Pancreas (tissue), 10 donors: ENCODE measurements around the gene ZFR2. TPM values are rescaled to one million over a fixed set of nuclear protein-coding genes. Genes with fewer than 3 reads are reported as not detected.
"Not testable (repeated sequence)": the region's sequence is repeated elsewhere in the genome, so short reads cannot be mapped to it uniquely, and the experiment has no call there.

Experiments
- ATAC-seq, 4 donors: fragments of 200-7000 bp; cut with Tn5 transposase; one replicate each; pipeline versions ENCODE4 v1.8.0 to v1.9.1; 2020; ENCODE audit warnings: mild to moderate bottlenecking in 4 of 4, moderate library complexity in 4 of 4
- DNase-seq, 6 donors: peaks; one replicate each; pipeline ENCODE4 v3.0.0-alpha.2; 2020
- FAIRE-seq: peaks from 2 replicates; lab custom pipeline; 2012; peaks lifted over from hg19 to GRCh38; lab: Jason Lieb, UNC
- H3K27ac ChIP-seq, 4 donors: fragments of 200-600 bp; sonication (generic); 1 replicate in 3 of 4; 2 replicates in 1 of 4; pipeline versions ENCODE4 v1.5.0 to v1.8.0; 2020
- H3K27me3 ChIP-seq, 4 donors: fragments of 200-600 bp; one replicate each; pipeline ENCODE4 v1.8.0; 2021
- H3K36me3 ChIP-seq, 3 donors: fragments of 200-600 bp; sonication (generic) in 1 of 3; one replicate each; pipeline versions ENCODE4 v1.5.0 to v1.8.0; 2020 to 2021
- H3K4me1 ChIP-seq, 3 donors: fragments of 200-600 bp; one replicate each; pipeline ENCODE4 v1.8.0; 2021
- H3K4me3 ChIP-seq, 4 donors: fragments of 200-600 bp; sonication (generic) in 2 of 4; one replicate each; pipeline versions ENCODE4 v1.5.0 to v1.8.0; 2020 to 2021
- H3K9me3 ChIP-seq, 4 donors: fragments of 200-600 bp; one replicate each; pipeline ENCODE4 v1.8.0; 2021
- WGBS, 2 donors: extraction: QIAGEN DNeasy Blood & Tissue Kit; methylation state at CpG; one replicate each; pipeline ENCODE4 v1.1.7; 2013; 5-methylcytosine and 5-hydroxymethylcytosine counted together
- intact Hi-C, 3 donors: fragments of 100-400 bp; cut with DNase I; formaldehyde crosslinking; loops; one replicate each; pipeline versions ENCODE4 v1.11.1 to v1.14.2; 2022
- polyA plus RNA-seq, 2 donors: library from polyadenylated mRNA; stranded (reverse); fragments of 200-250 nt; gene quantifications; one replicate each; pipeline ENCODE4 v1.2.3, GENCODE V29; 2013
- total RNA-seq, 6 donors: library from RNA; stranded (reverse); fragmentation: NEBNext Ultra II Directional in 4 of 6; extraction: Animal tissue kit (Norgen Biotek cat#: 25700) in 4 of 6; gene quantifications; one replicate each; pipeline versions ENCODE4 v1.2.1 to v1.2.4, GENCODE V29; 2021 to 2023
- TF ChIP-seq, protein P1 (sequence below), 4 donors: fragments of 200-600 bp; sonication (generic) in 3 of 4; IDR thresholded peaks; one replicate each; pipeline versions ENCODE4 v1.5.0 to v1.8.0; 2021; ENCODE audit warnings: antibody characterized with exemption in 4 of 4
- donor health status: healthy with polysubstance abuse.
- donor health status: DM: no; HTN: no; CAD: no; lungs with moderate emphysema.
- donor health status: DM: no; HTN: no; CAD: no.
- donor health status: control.
- donor health status: control.
- donor health status: Bipolar disorder and iron deficiency.
- donor health status: DM: yes; HTN: yes; CAD: no.
- donor health status: DM: no; HTN: no; CAD: no.
- donor health status: DM: no; HTN: no; CAD: no.
- donor health status: DM: yes; HTN: yes; CAD: no.

The ZFR2 gene
- total and polyA plus RNA-seq, 8 donors = 0.06 to 3.1 (median 0.34) TPM; not detected in 2

DNA sequence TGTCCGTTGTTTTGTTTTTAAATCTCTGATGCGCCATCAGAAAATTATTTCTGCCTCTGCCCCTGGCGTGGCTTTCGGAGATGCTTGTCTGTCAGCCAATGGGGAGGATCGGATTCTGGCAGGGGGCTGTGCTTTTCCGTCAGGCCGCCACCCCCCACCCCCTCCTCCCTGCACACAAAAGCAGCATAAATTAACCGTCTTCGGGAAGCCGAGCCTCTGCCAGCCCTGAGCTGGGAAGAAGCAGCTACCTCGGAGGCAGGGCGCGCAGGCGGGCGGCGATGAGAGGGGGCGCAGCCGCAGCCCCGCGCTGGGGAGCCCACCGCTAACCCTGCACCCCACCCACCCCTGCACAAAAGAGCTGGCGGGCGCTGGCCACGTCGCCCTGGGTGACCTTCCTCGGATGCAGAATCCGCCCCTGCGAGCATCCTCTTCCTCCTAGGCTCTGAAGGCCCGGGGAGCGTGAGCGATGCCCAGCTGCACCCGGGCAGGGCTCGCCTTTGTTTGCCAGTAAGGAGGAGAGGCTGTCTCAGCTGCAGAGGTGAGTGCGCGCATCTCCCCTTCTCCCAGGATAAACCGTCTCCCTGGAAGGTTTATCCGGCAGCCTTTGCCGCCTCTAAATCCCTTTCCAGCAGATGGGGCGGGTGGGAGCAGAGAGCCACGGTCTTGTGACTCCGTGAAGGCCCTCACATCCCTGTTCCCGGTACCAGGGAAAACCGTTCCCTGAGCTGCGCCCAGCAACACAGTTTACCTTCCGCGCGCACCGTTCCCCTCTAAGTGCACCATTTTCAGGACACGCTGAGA is 11.8 kb upstream of the ZFR2 start, which contains the start of gene ATCAY:
Gene ATCAY, plus strand, starts transcription at position 215 of the 801 bp plus-strand sequence. CDS start 5,083 bp downstream, outside the sequence.
- Histone ChIP-seq H3K4me1 (no peaks in the 10 kb centered on the region), H3K9me3 (no peaks in the 10 kb centered on the region), H3K36me3 (no peaks in the 10 kb centered on the region), H3K4me3 (no peak within 1 kb of the TSS), H3K27me3 (peaks cover 0 to 16% (median 6%) of the 10 kb centered on the region in 4 donors), H3K27ac (no peak within 1 kb of the TSS)
- TF ChIP-seq, protein P1, sequence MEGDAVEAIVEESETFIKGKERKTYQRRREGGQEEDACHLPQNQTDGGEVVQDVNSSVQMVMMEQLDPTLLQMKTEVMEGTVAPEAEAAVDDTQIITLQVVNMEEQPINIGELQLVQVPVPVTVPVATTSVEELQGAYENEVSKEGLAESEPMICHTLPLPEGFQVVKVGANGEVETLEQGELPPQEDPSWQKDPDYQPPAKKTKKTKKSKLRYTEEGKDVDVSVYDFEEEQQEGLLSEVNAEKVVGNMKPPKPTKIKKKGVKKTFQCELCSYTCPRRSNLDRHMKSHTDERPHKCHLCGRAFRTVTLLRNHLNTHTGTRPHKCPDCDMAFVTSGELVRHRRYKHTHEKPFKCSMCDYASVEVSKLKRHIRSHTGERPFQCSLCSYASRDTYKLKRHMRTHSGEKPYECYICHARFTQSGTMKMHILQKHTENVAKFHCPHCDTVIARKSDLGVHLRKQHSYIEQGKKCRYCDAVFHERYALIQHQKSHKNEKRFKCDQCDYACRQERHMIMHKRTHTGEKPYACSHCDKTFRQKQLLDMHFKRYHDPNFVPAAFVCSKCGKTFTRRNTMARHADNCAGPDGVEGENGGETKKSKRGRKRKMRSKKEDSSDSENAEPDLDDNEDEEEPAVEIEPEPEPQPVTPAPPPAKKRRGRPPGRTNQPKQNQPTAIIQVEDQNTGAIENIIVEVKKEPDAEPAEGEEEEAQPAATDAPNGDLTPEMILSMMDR (IDR thresholded peaks at IDR 0.05) = no peak
- ATAC-seq = peak in 2 of 4 donors; percentile 25 to 32
- intact Hi-C loops = no loop called here
- WGBS, 2 donors = 3% methylated on average over 43 to 49 of the region's 49 CpGs
- FAIRE-seq = no peak
- DNase-seq = peak in 1 of 6 donors; percentile 52

DNA sequence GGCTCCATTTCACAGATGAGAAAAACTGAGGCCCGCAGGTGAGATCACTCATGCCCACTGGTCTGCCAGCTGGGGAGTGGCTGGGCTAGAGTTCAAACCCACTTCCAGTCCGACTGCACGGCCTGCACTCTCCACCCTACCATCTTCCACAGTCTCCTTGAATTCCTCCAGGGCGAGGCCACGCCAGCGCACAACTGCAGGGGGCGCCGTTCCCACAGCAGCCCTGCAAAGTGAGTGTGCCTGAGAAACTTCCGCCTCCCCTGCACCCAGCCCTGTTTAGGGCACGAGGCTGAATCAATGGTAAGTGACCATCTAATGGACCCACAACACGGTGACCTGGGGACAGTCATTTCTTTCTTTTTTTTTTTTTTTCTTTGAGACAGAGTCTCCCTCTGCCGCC is 10.8 kb upstream of the ZFR2 start:
- no peak overlapping the region for H3K4me3 ChIP-seq
- DNase-seq (no peak), ATAC-seq (no peak), FAIRE-seq (no peak)
- no peaks in the 10 kb centered on the region for H3K36me3 ChIP-seq
- intact Hi-C loops = no loop called here
- no peak overlapping the region for H3K27ac ChIP-seq
- 48 to 50% methylated on average over 12 of the region's 12 CpGs for WGBS, 2 donors
- peaks cover 0 to 16% (median 6%) of the 10 kb centered on the region in 4 donors for H3K27me3 ChIP-seq
- no peaks in the 10 kb centered on the region for H3K4me1 ChIP-seq
- TF ChIP-seq, protein P1 (IDR thresholded peaks at IDR 0.05) = no peak
- no peaks in the 10 kb centered on the region for H3K9me3 ChIP-seq

DNA sequence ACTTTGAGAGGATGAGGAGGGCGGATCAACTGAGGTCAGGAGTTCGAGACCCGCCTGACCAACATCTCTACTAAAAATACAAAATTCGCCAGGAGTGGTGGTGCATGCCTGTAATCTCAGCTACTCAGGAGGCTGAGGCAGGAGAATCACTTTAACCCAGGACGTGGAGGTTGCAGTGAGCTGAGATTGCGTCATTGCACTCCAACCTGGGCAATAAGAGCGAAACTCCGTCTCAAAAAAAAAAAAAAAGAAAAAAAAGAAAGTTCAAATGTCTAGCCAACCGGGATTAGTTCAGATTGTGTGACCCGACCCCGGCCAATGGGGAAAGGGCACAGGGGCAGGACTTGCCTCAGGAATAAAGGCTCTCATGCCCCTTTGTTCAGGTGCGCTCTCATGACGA is 5.9 kb upstream of the ZFR2 start:
- H3K27me3 ChIP-seq, intact Hi-C loops, H3K4me3 ChIP-seq, H3K36me3 ChIP-seq, H3K4me1 ChIP-seq, H3K9me3 ChIP-seq, ATAC-seq, H3K27ac ChIP-seq, FAIRE-seq, DNase-seq: not testable (repeated sequence)
- WGBS, 2 donors = 65 to 68% methylated on average over 13 of the region's 13 CpGs

DNA sequence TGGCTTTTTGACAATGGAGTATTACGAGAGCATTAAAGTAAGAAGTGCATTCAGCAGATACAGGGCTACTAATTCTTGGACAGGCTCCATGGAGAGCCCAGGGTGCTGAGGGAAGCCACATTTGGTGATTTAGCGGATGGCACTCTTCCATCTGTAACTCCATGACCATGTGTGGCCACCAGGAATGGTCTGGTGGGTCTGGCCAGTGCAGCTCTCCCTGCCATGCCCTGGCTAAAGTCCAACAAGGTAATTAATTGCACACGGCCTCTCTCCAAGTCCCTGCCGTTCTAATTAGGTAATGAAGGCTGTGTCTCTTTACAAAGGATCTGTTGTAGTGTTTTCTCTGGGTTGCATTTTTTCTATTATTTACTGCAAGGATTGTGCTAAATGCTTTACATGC is 4.3 kb upstream of the ZFR2 start:
- DNase-seq = no peak
- WGBS, 2 donors = 33% methylated on average over 4 of the region's 4 CpGs
- no peak overlapping the region for H3K27ac ChIP-seq
- peaks cover 0 to 4% (median 0%) of the 10 kb centered on the region in 4 donors for H3K27me3 ChIP-seq
- intact Hi-C loops = no loop called here
- no peak for FAIRE-seq
- TF ChIP-seq, protein P1 (IDR thresholded peaks at IDR 0.05) = no peak
- no peaks in the 10 kb centered on the region for H3K4me1 ChIP-seq
- ATAC-seq = no peak
- H3K9me3 ChIP-seq = no peaks in the 10 kb centered on the region
- H3K36me3 ChIP-seq = no peaks in the 10 kb centered on the region
- no peak overlapping the region for H3K4me3 ChIP-seq

DNA sequence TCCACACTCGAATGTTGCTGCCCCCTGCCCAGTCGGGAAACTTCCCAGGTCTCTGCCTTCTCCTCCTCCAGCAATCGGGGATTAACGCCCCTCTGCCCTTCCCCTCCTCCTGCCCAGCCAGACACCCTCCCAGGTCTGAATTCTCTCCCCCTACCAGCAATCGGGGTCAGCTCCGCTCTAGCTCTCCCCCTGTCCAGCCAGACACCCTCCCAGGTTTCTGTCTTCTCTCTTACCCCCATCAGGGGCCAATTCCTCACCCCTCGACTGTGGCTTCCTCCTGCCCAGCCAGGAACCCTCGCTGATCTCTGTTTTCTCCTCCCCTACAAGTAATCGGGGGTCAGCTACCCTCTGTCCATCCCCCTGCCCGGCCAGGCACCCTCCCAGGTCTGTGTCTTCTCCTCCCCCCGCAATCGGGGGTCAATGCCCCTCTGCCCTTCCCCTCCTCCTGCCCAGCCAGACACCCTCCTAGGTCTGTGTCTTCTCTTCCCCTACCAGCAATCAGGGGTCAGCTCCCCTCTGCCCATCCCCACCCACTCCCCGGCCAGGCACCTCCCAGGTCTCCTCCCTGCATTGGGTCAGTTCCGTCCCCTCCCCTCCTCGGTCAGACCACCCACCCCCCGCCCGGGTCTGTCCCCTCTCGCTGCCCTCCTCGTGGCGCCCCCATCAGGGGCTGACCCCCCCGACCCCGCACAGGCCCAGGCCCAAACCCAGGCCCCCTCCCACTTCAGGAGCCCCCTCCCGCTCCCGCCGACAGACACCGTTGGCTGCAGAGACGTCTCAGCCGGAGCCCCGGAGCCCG is 668 bp downstream of the ZFR2 start:
- peaks cover 0 to 4% (median 0%) of the 10 kb centered on the region in 4 donors for H3K27me3 ChIP-seq

More for the DNA sequence above, 668 bp downstream of the ZFR2 start:
- intact Hi-C loops = no loop called here
- no peak for FAIRE-seq
- DNase-seq = no peak
- WGBS, 2 donors = 13 to 16% methylated on average over 30 of the region's 30 CpGs
- Histone ChIP-seq H3K36me3 (no peaks in the 10 kb centered on the region), H3K4me1 (no peaks in the 10 kb centered on the region), H3K27ac (no peak overlapping the region), H3K4me3 (no peak overlapping the region), H3K9me3 (no peaks in the 10 kb centered on the region)
- ATAC-seq = no peak
- TF ChIP-seq, protein P1 (IDR thresholded peaks at IDR 0.05) = no peak
